ENCODE data around the gene SLC4A9. TPM values are rescaled to one million over a fixed set of nuclear protein-coding genes. Genes with fewer than 3 reads are reported as not detected.

SLC4A9 gene
- total and polyA plus RNA-seq, 9 donors: 0.04 to 0.13 (median 0.06) TPM; not detected in 5

- Histone ChIP-seq H3K4me3 (ENCODE audit: low read length) (no peak overlapping the region), H3K27ac (ENCODE audit: low read length) (peak overlapping the region; percentile 69), H3K36me3 (ENCODE audit: control insufficient read depth, insufficient read depth, low read length) (no peaks in the 10 kb centered on the region), H3K4me1 (ENCODE audit: control insufficient read depth, insufficient read depth, low read length) (peaks cover 27% of the 10 kb centered on the region), H3K27me3 (ENCODE audit: control insufficient read depth, insufficient read depth, low read length) (no peaks in the 10 kb centered on the region), H3K9me3 (replicated peaks; ENCODE audit: control insufficient read depth, low read depth, low read length) (no peaks in the 10 kb centered on the region)
- DNase-seq: peak; percentile 76
- 30% methylated on average over 4 of the region's 9 CpGs for WGBS (ENCODE audit: insufficient coverage)
Observed at GRCh38 chr5:140322751-140323731, 37.0 kb upstream of the SLC4A9 start.

DNA sequence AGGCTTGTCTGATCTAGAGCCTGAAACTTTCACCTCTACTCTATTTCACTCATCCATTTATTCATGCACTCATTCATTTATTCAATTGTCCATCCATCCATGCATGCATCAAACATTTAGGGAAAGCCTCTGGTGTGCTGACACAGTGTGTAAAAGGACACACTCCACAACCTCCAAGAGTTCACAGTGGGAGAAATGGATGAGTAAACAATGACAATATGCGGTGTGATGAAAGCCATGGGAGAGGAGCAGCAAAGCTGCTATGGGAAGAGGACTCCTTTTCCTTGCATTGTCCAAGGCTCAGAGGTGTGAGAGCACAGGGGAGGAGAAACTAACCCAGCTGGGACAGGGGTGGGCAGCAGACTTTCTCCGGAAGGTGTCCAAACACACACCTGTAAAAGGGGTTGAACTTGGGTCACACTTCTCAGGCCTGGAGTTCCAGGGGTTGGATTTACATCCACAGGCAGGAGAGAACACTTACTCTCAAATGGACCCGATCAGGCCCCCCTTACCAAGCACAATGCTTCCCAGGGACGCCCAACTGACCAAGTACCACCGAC, 35.9 kb upstream of the SLC4A9 start:
- no peaks in the 10 kb centered on the region for H3K27me3 ChIP-seq (ENCODE audit: control insufficient read depth, insufficient read depth, low read length)
- peaks cover 29% of the 10 kb centered on the region for H3K4me1 ChIP-seq (ENCODE audit: control insufficient read depth, insufficient read depth, low read length)
- no peak for DNase-seq
- H3K4me3 ChIP-seq (ENCODE audit: low read length): no peak overlapping the region
- no peaks in the 10 kb centered on the region for H3K36me3 ChIP-seq (ENCODE audit: control insufficient read depth, insufficient read depth, low read length)
- H3K27ac ChIP-seq (ENCODE audit: low read length): no peak overlapping the region
- WGBS (ENCODE audit: insufficient coverage): no CpG with 5 or more reads among the region's 5 CpGs
- H3K9me3 ChIP-seq (replicated peaks; ENCODE audit: control insufficient read depth, low read depth, low read length): no peaks in the 10 kb centered on the region

GRCh38 chr5:140324617-140325241, 35.3 kb upstream of the SLC4A9 start:
- WGBS (ENCODE audit: insufficient coverage): no CpG with 5 or more reads among the region's 1 CpG
- peaks cover 32% of the 10 kb centered on the region for H3K4me1 ChIP-seq (ENCODE audit: control insufficient read depth, insufficient read depth, low read length)
- no peaks in the 10 kb centered on the region for H3K36me3 ChIP-seq (ENCODE audit: control insufficient read depth, insufficient read depth, low read length)
- H3K9me3 ChIP-seq (replicated peaks; ENCODE audit: control insufficient read depth, low read depth, low read length): no peaks in the 10 kb centered on the region
- no peaks in the 10 kb centered on the region for H3K27me3 ChIP-seq (ENCODE audit: control insufficient read depth, insufficient read depth, low read length)
- DNase-seq: no peak
- no peak overlapping the region for H3K27ac ChIP-seq (ENCODE audit: low read length)
- no peak overlapping the region for H3K4me3 ChIP-seq (ENCODE audit: low read length)

GRCh38 chr5:140325486-140325885, 34.5 kb upstream of the SLC4A9 start:
- Histone ChIP-seq H3K4me1 (ENCODE audit: control insufficient read depth, insufficient read depth, low read length) (peaks cover 32% of the 10 kb centered on the region), H3K9me3 (replicated peaks; ENCODE audit: control insufficient read depth, low read depth, low read length) (no peaks in the 10 kb centered on the region), H3K27ac (ENCODE audit: low read length) (no peak overlapping the region), H3K36me3 (ENCODE audit: control insufficient read depth, insufficient read depth, low read length) (no peaks in the 10 kb centered on the region), H3K4me3 (ENCODE audit: low read length) (no peak overlapping the region), H3K27me3 (ENCODE audit: control insufficient read depth, insufficient read depth, low read length) (no peaks in the 10 kb centered on the region)
- no peak for DNase-seq
- WGBS (ENCODE audit: insufficient coverage): 80% methylated on average over 1 of the region's 3 CpGs

DNA sequence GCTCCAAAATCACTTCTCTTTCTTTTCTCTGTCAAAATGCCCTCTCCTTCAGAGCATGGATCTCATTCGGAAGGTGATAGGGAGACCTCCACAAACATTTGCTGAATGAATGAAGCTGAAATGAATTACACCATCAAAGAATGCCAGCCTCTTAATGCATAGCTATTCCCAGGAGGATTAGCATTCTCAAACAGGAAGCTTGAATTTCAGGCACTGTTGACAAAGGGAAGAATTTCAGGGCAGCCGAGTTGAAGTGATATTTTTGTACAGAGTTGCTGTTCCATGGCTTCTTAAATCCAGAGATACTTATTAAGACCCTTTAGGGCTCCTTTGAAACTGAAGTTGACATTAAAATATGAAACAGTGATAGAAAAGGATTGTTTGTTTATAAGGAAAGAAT, 32.4 kb upstream of the SLC4A9 start:
- Histone ChIP-seq H3K27ac (ENCODE audit: low read length) (peak overlapping the region; percentile 20), H3K27me3 (ENCODE audit: control insufficient read depth, insufficient read depth, low read length) (no peaks in the 10 kb centered on the region), H3K4me1 (ENCODE audit: control insufficient read depth, insufficient read depth, low read length) (peaks cover 27% of the 10 kb centered on the region), H3K4me3 (ENCODE audit: low read length) (no peak overlapping the region), H3K9me3 (replicated peaks; ENCODE audit: control insufficient read depth, low read depth, low read length) (no peaks in the 10 kb centered on the region), H3K36me3 (ENCODE audit: control insufficient read depth, insufficient read depth, low read length) (peaks cover 3% of the 10 kb centered on the region)
- DNase-seq: no peak
- no CpG with 5 or more reads among the region's 2 CpGs for WGBS (ENCODE audit: insufficient coverage)

DNA sequence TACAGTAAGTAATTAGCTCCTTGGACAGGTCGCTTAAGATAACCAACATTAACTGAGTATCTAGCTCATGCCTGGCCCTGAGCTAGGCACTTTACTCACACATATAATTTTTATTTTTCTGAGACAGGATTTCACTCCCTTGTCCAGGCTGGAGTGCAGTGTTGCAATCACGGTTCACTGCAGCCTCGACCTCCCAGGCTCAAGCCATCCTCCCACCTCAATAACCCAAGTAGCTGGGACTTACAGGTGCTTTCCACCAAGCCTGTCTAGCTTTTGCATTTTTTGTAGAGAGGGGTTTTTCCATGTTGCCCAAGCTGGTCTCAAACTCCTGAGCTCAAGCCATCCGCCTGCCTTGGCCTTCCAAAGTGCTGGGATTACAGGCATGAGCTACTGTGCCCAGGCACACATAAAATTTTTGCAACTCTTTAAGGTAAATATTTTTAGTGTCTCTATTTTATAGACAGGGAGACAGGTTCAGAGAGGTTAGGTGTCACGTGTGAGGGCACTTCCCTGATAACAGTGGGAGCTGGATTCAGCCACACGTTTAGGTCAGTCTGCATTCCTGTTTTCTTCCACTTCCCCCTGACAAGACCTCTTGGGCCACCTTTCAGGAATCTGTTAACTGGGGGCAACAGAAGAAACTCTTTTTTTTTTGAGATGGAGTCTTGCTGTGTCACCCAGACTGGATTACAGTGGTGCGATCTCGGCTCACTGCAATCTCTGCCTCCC, 31.8 kb upstream of the SLC4A9 start:
- WGBS (ENCODE audit: insufficient coverage): 83% methylated on average over 1 of the region's 8 CpGs
- peak overlapping the region; percentile 20 for H3K27ac ChIP-seq (ENCODE audit: low read length)
- peaks cover 21% of the 10 kb centered on the region for H3K4me1 ChIP-seq (ENCODE audit: control insufficient read depth, insufficient read depth, low read length)
- H3K9me3 ChIP-seq (replicated peaks; ENCODE audit: control insufficient read depth, low read depth, low read length): no peaks in the 10 kb centered on the region
- no peak overlapping the region for H3K4me3 ChIP-seq (ENCODE audit: low read length)
- DNase-seq: no peak
- no peaks in the 10 kb centered on the region for H3K27me3 ChIP-seq (ENCODE audit: control insufficient read depth, insufficient read depth, low read length)
- peaks cover 7% of the 10 kb centered on the region for H3K36me3 ChIP-seq (ENCODE audit: control insufficient read depth, insufficient read depth, low read length)

GRCh38 chr5:140329739-140330481, 30.1 kb upstream of the SLC4A9 start:
- Histone ChIP-seq H3K27me3 (ENCODE audit: control insufficient read depth, insufficient read depth, low read length) (no peaks in the 10 kb centered on the region), H3K36me3 (ENCODE audit: control insufficient read depth, insufficient read depth, low read length) (peaks cover 19% of the 10 kb centered on the region), H3K4me1 (ENCODE audit: control insufficient read depth, insufficient read depth, low read length) (peaks cover 7% of the 10 kb centered on the region), H3K27ac (ENCODE audit: low read length) (peak overlapping the region; percentile 45), H3K4me3 (ENCODE audit: low read length) (no peak overlapping the region), H3K9me3 (replicated peaks; ENCODE audit: control insufficient read depth, low read depth, low read length) (no peaks in the 10 kb centered on the region)
- WGBS (ENCODE audit: insufficient coverage): 60% methylated on average over 4 of the region's 5 CpGs
- DNase-seq: peak; percentile 58

- peaks cover 30% of the 10 kb centered on the region for H3K36me3 ChIP-seq (ENCODE audit: control insufficient read depth, insufficient read depth, low read length)
- no peak overlapping the region for H3K27ac ChIP-seq (ENCODE audit: low read length)
- no peaks in the 10 kb centered on the region for H3K9me3 ChIP-seq (replicated peaks; ENCODE audit: control insufficient read depth, low read depth, low read length)
- no CpG with 5 or more reads among the region's 1 CpG for WGBS (ENCODE audit: insufficient coverage)
- DNase-seq: no peak
- no peak overlapping the region for H3K4me3 ChIP-seq (ENCODE audit: low read length)
- peaks cover 19% of the 10 kb centered on the region for H3K4me1 ChIP-seq (ENCODE audit: control insufficient read depth, insufficient read depth, low read length)
- H3K27me3 ChIP-seq (ENCODE audit: control insufficient read depth, insufficient read depth, low read length): no peaks in the 10 kb centered on the region
Observed at GRCh38 chr5:140331638-140332037, 28.4 kb upstream of the SLC4A9 start.

DNA sequence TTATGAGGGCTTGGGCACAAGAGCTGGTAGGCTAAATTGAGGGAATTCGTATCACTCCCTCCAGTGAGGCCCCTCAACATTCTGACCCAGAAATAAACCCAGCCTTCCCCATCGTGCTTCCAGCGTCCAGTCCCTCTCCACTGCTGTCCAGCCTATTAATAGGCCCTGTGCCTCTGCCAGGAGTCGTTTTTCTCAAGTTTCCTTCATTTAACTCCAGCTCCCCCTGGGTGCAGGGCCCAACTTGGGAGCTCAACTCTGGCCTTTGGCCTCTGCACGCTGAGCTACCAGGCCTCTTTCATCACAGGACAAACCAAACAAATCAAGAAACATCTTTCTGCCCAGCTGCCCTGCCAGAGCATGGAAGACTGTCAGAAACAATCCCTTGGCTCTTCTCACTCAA, 23.6 kb upstream of the SLC4A9 start:
- DNase-seq: peak; percentile 81
- 19% methylated on average over 5 of the region's 5 CpGs for WGBS (ENCODE audit: insufficient coverage)
- Histone ChIP-seq H3K4me1 (ENCODE audit: control insufficient read depth, insufficient read depth, low read length) (peaks cover 26% of the 10 kb centered on the region), H3K4me3 (ENCODE audit: low read length) (no peak overlapping the region), H3K9me3 (replicated peaks; ENCODE audit: control insufficient read depth, low read depth, low read length) (no peaks in the 10 kb centered on the region), H3K36me3 (ENCODE audit: control insufficient read depth, insufficient read depth, low read length) (peaks cover 45% of the 10 kb centered on the region), H3K27me3 (ENCODE audit: control insufficient read depth, insufficient read depth, low read length) (no peaks in the 10 kb centered on the region), H3K27ac (ENCODE audit: low read length) (peak overlapping the region; percentile 75)

Measured in muscle of leg (tissue), 11 donors.